Liver (tissue), 9 donors: ENCODE measurements around the gene C1GALT1C1L. TPM values are rescaled to one million over a fixed set of nuclear protein-coding genes. Genes with fewer than 3 reads are reported as not detected.

Source experiments
- DNase-seq: peaks from one replicate; pipeline ENCODE4 v3.0.0-alpha.2; 2017; ENCODE audit warnings: low spot score
- H3K27ac ChIP-seq, 2 donors: one replicate each; pipeline ENCODE4 v1.7.0; 2013; ENCODE audit warnings: inconsistent platforms in 2 of 2, low read length in 2 of 2, control low read depth in 1 of 2, low read depth in 1 of 2, mild to moderate bottlenecking in 1 of 2
- H3K27me3 ChIP-seq, 4 donors: one replicate each; pipeline versions ENCODE4 v1.6.1 to v1.7.0; 2013; ENCODE audit warnings: low read length in 3 of 4, inconsistent platforms in 1 of 4, mild to moderate bottlenecking in 1 of 4, moderate library complexity in 1 of 4; ENCODE audit not compliant: control insufficient read depth in 4 of 4, insufficient read depth in 4 of 4
- H3K36me3 ChIP-seq, 4 donors: one replicate each; pipeline versions ENCODE4 v1.6.1 to v1.7.0; 2013; ENCODE audit warnings: low read length in 3 of 4, mild to moderate bottlenecking in 3 of 4, low read depth in 1 of 4, moderate library complexity in 1 of 4; ENCODE audit not compliant: control insufficient read depth in 4 of 4, insufficient read depth in 3 of 4
- H3K4me1 ChIP-seq, 4 donors: one replicate each; pipeline versions ENCODE4 v1.6.1 to v1.7.0; 2013; ENCODE audit warnings: low read length in 3 of 4, mild to moderate bottlenecking in 3 of 4, moderate library complexity in 1 of 4; ENCODE audit not compliant: control insufficient read depth in 4 of 4, insufficient read depth in 4 of 4
- H3K4me3 ChIP-seq, 3 donors: one replicate each; pipeline versions ENCODE4 v1.6.1 to v1.7.0; 2013; ENCODE audit warnings: low read length in 3 of 3, control low read depth in 1 of 3, low read depth in 1 of 3, mild to moderate bottlenecking in 1 of 3
- H3K9ac ChIP-seq, 2 donors: one replicate each; pipeline ENCODE4 v1.7.0; 2013; ENCODE audit warnings: low read length in 2 of 2, mild to moderate bottlenecking in 2 of 2, moderate library complexity in 2 of 2, control low read depth in 1 of 2, low read depth in 1 of 2
- H3K9me3 ChIP-seq, 4 donors: one replicate each; pipeline versions ENCODE4 v1.6.1 to v1.7.0; 2013; ENCODE audit warnings: low read length in 3 of 4; ENCODE audit not compliant: control insufficient read depth in 4 of 4
- ATF3 ChIP-seq: IDR thresholded peaks from 2 replicates; pipeline ENCODE4 v1.6.1; 2016; ENCODE audit warnings: antibody characterized with exemption
- CTCF ChIP-seq: fragments of 150-350 bp; IDR thresholded peaks from 2 replicates; pipeline ENCODE4 v1.5.1; 2017; ENCODE audit warnings: improper control_type of control experiment, low read depth, low read length; ENCODE audit not compliant: missing input control
- EGR1 ChIP-seq, 2 donors: IDR thresholded peaks; 2 replicates each; pipeline ENCODE4 v1.6.1; 2016 to 2018; ENCODE audit warnings: antibody characterized with exemption in 2 of 2, low read depth in 2 of 2
- FOXA1 ChIP-seq: IDR thresholded peaks from 2 replicates; pipeline ENCODE4 v1.6.1; 2016; ENCODE audit warnings: antibody characterized with exemption
- FOXA2 ChIP-seq: IDR thresholded peaks from 2 replicates; pipeline ENCODE4 v1.6.1; 2016; ENCODE audit warnings: antibody characterized with exemption
- GABPA ChIP-seq, 2 donors: IDR thresholded peaks in 1 of 2; conservative IDR thresholded peaks in 1 of 2; 2 replicates each; pipeline ENCODE4 v1.6.1; 2016; ENCODE audit warnings: antibody characterized with exemption in 2 of 2, mild to moderate bottlenecking in 1 of 2, moderate library complexity in 1 of 2
- HNF4A ChIP-seq, 2 donors: conservative IDR thresholded peaks; 2 replicates each; pipeline ENCODE4 v1.6.1; 2016; ENCODE audit warnings: antibody characterized with exemption in 2 of 2, mild to moderate bottlenecking in 2 of 2
- HNF4G ChIP-seq: IDR thresholded peaks from 2 replicates; pipeline ENCODE4 v1.6.1; 2016; ENCODE audit warnings: antibody characterized with exemption
- JUND ChIP-seq, 2 donors: IDR thresholded peaks; 2 replicates each; pipeline ENCODE4 v1.6.1; 2016; ENCODE audit warnings: antibody characterized with exemption in 2 of 2
- NR2F2 ChIP-seq: IDR thresholded peaks from 2 replicates; pipeline ENCODE4 v1.6.1; 2016; ENCODE audit warnings: antibody characterized with exemption
- RAD21 ChIP-seq, 2 donors: IDR thresholded peaks; 2 replicates each; pipeline ENCODE4 v1.6.1; 2016; ENCODE audit warnings: antibody characterized with exemption in 2 of 2, mild to moderate bottlenecking in 2 of 2
- RXRA ChIP-seq, 2 donors: IDR thresholded peaks; 2 replicates each; pipeline ENCODE4 v1.6.1; 2017 to 2018; ENCODE audit warnings: antibody characterized with exemption in 2 of 2, mild to moderate bottlenecking in 1 of 2
- SP1 ChIP-seq: IDR thresholded peaks from 2 replicates; pipeline ENCODE4 v1.6.1; 2018; ENCODE audit warnings: antibody characterized with exemption, mild to moderate bottlenecking
- TAF1 ChIP-seq: conservative IDR thresholded peaks from 2 replicates; pipeline ENCODE4 v1.6.1; 2016; ENCODE audit warnings: antibody characterized with exemption, mild to moderate bottlenecking
- YY1 ChIP-seq: IDR thresholded peaks from 2 replicates; pipeline ENCODE4 v1.6.1; 2016; ENCODE audit warnings: antibody characterized with exemption, mild to moderate bottlenecking
- WGBS: extraction: QIAGEN DNeasy Blood & Tissue Kit; methylation state at CpG from one replicate; pipeline ENCODE4 v1.1.7; 2013; 5-methylcytosine and 5-hydroxymethylcytosine counted together
- polyA plus RNA-seq, 2 donors: library from polyadenylated mRNA; stranded (reverse) in 1 of 2; unstranded in 1 of 2; fragments of 200-250 nt in 1 of 2; fragments of >200 nt in 1 of 2; fragmentation: Nextera tagmentation in 1 of 2; extraction: Ambion mirVana in 1 of 2; gene quantifications; one replicate each; pipeline versions ENCODE4 v1.2.1 to v1.2.3, GENCODE V29; 2013 to 2015
- total RNA-seq, 2 donors: library from RNA; depleted of rRNA; stranded (reverse); fragments of >200 nt; gene quantifications; one replicate each; pipeline ENCODE4 v1.2.3, GENCODE V29; 2014
- TF ChIP-seq, protein P1 (sequence below): IDR thresholded peaks from 2 replicates; pipeline ENCODE4 v1.6.1; 2016; ENCODE audit warnings: antibody characterized with exemption
- TF ChIP-seq, protein P2 (sequence below): IDR thresholded peaks from 2 replicates; pipeline ENCODE4 v1.6.1; 2016; ENCODE audit warnings: antibody characterized with exemption, mild to moderate bottlenecking
- TF ChIP-seq, protein P3 (sequence below): IDR thresholded peaks from 2 replicates; pipeline ENCODE4 v1.6.1; 2016; ENCODE audit warnings: antibody characterized with exemption
- donor health status: healthy.
- donor health status: healthy.
- donor health status: healthy.
- donor health status: healthy.
- donor health status: healthy.

Gene C1GALT1C1L
- total and polyA plus RNA-seq, 4 donors: 0.07 to 0.33 (median 0.17) TPM; not detected in 1

DNA sequence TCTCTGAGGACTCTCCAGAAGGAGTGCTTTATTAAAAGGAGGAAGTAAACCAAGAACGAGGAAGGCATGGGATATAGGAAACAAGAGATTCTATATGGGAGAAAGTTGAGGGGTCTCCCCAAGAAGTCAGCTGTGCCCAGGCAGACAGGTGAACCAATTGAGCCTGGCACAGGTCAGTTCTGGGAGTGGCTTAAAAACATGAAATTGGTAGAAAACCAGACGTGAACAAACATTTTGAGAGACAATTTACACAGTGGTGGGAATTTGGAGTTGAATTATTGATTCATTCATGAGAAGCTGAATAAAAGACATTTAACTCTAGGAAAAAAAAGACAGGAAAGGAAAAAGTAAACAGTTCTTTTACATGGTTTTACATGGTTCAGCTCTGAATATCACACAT is 22.7 kb downstream of the C1GALT1C1L start:
- no peaks in the 10 kb centered on the region for H3K36me3 ChIP-seq
- peaks cover 0 to 5% (median 0%) of the 10 kb centered on the region in 4 donors for H3K4me1 ChIP-seq
- H3K9ac ChIP-seq: no peak overlapping the region
- no peaks in the 10 kb centered on the region for H3K27me3 ChIP-seq
- no peak overlapping the region for H3K27ac ChIP-seq
- DNase-seq: no peak
- TF ChIP-seq, protein P1, sequence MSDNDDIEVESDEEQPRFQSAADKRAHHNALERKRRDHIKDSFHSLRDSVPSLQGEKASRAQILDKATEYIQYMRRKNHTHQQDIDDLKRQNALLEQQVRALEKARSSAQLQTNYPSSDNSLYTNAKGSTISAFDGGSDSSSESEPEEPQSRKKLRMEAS: no peak
- TF ChIP-seq JUND (IDR thresholded peaks at IDR 0.05) (no peak), RXRA (IDR thresholded peaks at IDR 0.05) (no peak), FOXA1 (no peak), RAD21 (IDR thresholded peaks at IDR 0.05) (no peak), SP1 (no peak), ATF3 (no peak), GABPA (IDR thresholded peaks at IDR 0.05 in 1 of 2, conservative IDR thresholded peaks at IDR 0.05 in 1 of 2) (no peak), FOXA2 (no peak)
- TF ChIP-seq, protein P2, sequence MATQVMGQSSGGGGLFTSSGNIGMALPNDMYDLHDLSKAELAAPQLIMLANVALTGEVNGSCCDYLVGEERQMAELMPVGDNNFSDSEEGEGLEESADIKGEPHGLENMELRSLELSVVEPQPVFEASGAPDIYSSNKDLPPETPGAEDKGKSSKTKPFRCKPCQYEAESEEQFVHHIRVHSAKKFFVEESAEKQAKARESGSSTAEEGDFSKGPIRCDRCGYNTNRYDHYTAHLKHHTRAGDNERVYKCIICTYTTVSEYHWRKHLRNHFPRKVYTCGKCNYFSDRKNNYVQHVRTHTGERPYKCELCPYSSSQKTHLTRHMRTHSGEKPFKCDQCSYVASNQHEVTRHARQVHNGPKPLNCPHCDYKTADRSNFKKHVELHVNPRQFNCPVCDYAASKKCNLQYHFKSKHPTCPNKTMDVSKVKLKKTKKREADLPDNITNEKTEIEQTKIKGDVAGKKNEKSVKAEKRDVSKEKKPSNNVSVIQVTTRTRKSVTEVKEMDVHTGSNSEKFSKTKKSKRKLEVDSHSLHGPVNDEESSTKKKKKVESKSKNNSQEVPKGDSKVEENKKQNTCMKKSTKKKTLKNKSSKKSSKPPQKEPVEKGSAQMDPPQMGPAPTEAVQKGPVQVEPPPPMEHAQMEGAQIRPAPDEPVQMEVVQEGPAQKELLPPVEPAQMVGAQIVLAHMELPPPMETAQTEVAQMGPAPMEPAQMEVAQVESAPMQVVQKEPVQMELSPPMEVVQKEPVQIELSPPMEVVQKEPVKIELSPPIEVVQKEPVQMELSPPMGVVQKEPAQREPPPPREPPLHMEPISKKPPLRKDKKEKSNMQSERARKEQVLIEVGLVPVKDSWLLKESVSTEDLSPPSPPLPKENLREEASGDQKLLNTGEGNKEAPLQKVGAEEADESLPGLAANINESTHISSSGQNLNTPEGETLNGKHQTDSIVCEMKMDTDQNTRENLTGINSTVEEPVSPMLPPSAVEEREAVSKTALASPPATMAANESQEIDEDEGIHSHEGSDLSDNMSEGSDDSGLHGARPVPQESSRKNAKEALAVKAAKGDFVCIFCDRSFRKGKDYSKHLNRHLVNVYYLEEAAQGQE: no peak
- H3K4me3 ChIP-seq: no peak overlapping the region
- H3K9me3 ChIP-seq: no peaks in the 10 kb centered on the region
- 56% methylated on average over 2 of the region's 2 CpGs for WGBS

DNA sequence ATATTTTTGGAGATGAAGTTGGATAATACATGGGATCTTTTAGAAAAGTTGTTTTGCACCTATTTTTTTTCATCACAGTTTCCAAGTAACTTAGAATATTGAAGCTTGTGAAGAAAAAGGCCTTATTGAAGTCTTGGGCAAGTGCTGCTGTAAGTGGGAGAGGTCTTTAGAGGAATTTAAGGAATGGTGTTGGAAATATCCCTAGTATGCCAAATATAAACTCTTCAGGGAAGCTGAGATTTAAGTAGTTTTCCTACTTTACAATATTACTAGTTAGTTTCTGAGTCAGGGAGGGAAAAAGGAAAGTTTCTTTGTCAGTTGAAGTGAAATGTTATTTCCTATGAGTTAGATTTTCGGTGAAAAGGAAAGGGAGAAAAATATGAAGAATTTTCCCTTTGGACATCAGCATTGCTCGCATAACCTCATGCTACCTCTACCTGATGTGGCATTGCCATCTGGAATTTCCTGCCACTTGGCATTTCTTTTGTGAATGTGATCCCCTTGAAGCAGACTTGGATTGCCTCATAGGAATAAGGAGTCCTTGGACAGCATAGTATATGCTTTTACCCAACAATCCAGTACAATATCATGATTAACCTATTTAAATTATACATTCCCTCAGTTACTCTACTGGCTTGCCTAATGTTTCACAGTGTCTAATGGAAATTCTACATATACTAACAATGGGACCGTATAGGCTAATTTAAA is 27.1 kb downstream of the C1GALT1C1L start:
- WGBS: 89% methylated on average over 3 of the region's 3 CpGs
- no peak for DNase-seq
- no peaks in the 10 kb centered on the region for H3K27me3 ChIP-seq
- no peak for TF ChIP-seq FOXA2
- TF ChIP-seq YY1: no peak
- no peak for TF ChIP-seq GABPA (IDR thresholded peaks at IDR 0.05 in 1 of 2, conservative IDR thresholded peaks at IDR 0.05 in 1 of 2)
- TF ChIP-seq HNF4A (conservative IDR thresholded peaks at IDR 0.05): no peak
- no peak for TF ChIP-seq RAD21 (IDR thresholded peaks at IDR 0.05)
- no peak for TF ChIP-seq CTCF
- no peak for TF ChIP-seq RXRA (IDR thresholded peaks at IDR 0.05)
- TF ChIP-seq HNF4G: no peak
- no peak for TF ChIP-seq SP1
- TF ChIP-seq EGR1 (IDR thresholded peaks at IDR 0.05; ENCODE audit: low read depth in 2 of 2): no peak
- TF ChIP-seq, protein P2: no peak
- no peak for TF ChIP-seq NR2F2
- TF ChIP-seq ATF3: no peak
- no peak for TF ChIP-seq JUND (IDR thresholded peaks at IDR 0.05)
- TF ChIP-seq FOXA1: no peak
- TF ChIP-seq, protein P3, sequence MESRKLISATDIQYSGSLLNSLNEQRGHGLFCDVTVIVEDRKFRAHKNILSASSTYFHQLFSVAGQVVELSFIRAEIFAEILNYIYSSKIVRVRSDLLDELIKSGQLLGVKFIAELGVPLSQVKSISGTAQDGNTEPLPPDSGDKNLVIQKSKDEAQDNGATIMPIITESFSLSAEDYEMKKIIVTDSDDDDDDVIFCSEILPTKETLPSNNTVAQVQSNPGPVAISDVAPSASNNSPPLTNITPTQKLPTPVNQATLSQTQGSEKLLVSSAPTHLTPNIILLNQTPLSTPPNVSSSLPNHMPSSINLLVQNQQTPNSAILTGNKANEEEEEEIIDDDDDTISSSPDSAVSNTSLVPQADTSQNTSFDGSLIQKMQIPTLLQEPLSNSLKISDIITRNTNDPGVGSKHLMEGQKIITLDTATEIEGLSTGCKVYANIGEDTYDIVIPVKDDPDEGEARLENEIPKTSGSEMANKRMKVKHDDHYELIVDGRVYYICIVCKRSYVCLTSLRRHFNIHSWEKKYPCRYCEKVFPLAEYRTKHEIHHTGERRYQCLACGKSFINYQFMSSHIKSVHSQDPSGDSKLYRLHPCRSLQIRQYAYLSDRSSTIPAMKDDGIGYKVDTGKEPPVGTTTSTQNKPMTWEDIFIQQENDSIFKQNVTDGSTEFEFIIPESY: no peak
- TF ChIP-seq TAF1: no peak
- TF ChIP-seq, protein P1: no peak
- no peak overlapping the region for H3K4me3 ChIP-seq
- no peak overlapping the region for H3K9ac ChIP-seq
- H3K4me1 ChIP-seq: peaks cover 0 to 5% (median 0%) of the 10 kb centered on the region in 4 donors
- no peaks in the 10 kb centered on the region for H3K36me3 ChIP-seq
- H3K9me3 ChIP-seq: no peaks in the 10 kb centered on the region
- no peak overlapping the region for H3K27ac ChIP-seq
